SJSA1 (cell line): ENCODE results near the gene EZR. TPM values are rescaled to one million over a fixed set of nuclear protein-coding genes. Genes with fewer than 3 reads are reported as not detected.
A peak's percentile ranks its signal among the peaks of the same experiment; 100 is the strongest.
"Not testable (repeated sequence)": the region's sequence is repeated elsewhere in the genome, so short reads cannot be mapped to it uniquely, and the experiment has no call there.

ENCODE experiments used
- DNase-seq, 2 experiments: peaks; one replicate each; pipeline ENCODE4 v3.0.0-alpha.2; 2015 to 2020; ENCODE audit warnings: low spot score in 2 of 2, low read depth in 1 of 2
- H3K27ac ChIP-seq: fragments of 250-450 bp; sonication (Bioruptor Pico); 2 replicates; pipeline ENCODE4 v1.5.1; 2020; ENCODE audit warnings: mild to moderate bottlenecking, moderate library complexity
- H3K27me3 ChIP-seq: fragments of 250-450 bp; sonication (Bioruptor Pico); replicated peaks from 2 replicates; pipeline ENCODE4 v1.5.1; 2020; ENCODE audit warnings: mild to moderate bottlenecking, moderate library complexity
- H3K36me3 ChIP-seq: fragments of 250-450 bp; sonication (Bioruptor Pico); 2 replicates; pipeline ENCODE4 v1.5.1; 2020; ENCODE audit warnings: mild to moderate bottlenecking
- H3K4me1 ChIP-seq: fragments of 250-450 bp; sonication (Bioruptor Pico); replicated peaks from 2 replicates; pipeline ENCODE4 v1.6.1; 2021; ENCODE audit warnings: mild to moderate bottlenecking
- H3K4me3 ChIP-seq: fragments of 250-450 bp; sonication (Bioruptor Pico); 2 replicates; pipeline ENCODE4 v1.5.1; 2020; ENCODE audit warnings: mild to moderate bottlenecking
- H3K9me3 ChIP-seq: fragments of 250-450 bp; sonication (Bioruptor Pico); replicated peaks from 2 replicates; pipeline ENCODE4 v1.5.1; 2020; ENCODE audit warnings: mild to moderate bottlenecking
- total RNA-seq: library from RNA; depleted of rRNA; stranded (reverse); fragments of >200 nt; shearing (Covaris generic); gene quantifications from 2 replicates; pipeline ENCODE4 v1.2.3, GENCODE V29; 2014

Gene EZR
- total RNA-seq, 1 experiment from 2014 or later: 246 TPM

DNA sequence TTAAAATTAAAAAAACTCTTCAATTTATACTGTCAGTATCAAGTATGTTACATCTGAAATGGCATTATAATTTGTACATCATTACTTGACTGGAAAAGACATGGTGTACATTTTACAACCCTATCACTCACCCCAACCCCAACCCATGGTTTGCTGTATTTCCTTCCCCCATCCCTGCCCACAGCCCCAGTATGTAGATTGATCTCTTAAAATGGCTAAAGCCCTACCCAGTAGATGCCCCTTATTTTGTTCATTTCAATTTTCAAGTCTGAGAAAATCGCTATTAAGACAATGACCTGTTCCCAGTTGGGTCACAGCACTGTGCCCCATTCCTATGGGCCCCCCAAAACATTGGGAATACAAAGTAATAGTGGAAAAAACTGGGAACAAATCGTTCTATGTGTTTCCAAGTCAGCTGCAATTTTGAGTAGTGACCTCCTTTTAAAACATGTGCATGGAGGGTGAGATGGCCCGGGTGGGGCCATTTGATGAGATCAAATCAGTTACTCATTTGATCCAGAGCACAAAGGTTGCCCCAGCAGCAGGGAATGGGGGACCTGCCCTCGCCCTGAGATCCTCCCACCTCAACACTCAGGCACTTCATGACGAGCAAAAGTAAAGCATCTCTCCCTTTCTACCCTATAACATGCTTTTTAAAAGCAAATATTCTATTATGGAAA, 13.3 kb downstream of the EZR start:
- DNase-seq: no peak
- Histone ChIP-seq H3K9me3 (no peaks in the 10 kb centered on the region), H3K27ac (no peak overlapping the region), H3K27me3 (no peaks in the 10 kb centered on the region), H3K36me3 (peaks cover 65% of the 10 kb centered on the region), H3K4me3 (no peak overlapping the region), H3K4me1 (peaks cover 7% of the 10 kb centered on the region)

DNA sequence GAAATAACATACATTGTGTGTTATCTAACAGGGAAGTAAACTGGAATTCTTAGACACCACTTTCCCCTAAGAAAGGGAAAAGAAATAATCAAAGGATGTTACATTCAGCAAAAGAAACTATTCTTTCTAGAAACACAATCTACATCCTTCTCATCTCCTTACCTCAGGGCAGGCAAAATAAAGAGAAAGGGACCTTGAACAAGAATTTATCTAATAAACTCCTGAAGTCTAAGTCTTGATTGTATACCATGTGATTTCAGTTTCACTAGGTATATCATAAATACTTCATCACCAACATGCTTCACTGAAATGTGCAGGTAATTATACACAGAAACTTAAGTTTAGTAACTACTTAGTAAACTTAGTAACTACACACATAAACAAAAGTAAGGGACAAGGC, 15.0 kb downstream of the EZR start:
- Histone ChIP-seq H3K27ac (no peak overlapping the region), H3K4me3 (no peak overlapping the region), H3K4me1 (peaks cover 20% of the 10 kb centered on the region), H3K27me3 (no peaks in the 10 kb centered on the region), H3K9me3 (no peaks in the 10 kb centered on the region), H3K36me3 (peaks cover 61% of the 10 kb centered on the region)
- DNase-seq: no peak

DNA sequence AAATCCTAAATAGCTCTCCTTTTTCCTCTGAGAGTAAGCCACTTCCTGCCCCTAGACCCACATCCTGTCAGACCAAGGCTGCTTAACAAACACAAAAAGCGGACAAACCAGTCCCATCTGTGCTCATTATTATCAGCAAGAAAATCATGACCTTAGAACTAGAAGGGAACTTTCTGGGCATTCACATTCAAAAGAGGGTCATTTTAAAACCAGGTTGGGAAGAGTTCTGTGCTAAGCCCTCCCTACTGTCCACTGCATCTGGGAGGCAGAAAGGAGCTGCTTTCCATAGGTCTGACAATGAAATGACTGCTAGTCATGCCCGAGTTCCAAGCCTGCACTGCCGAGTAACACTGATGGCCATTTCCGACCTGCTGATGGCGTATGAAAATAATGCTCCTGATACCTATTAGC, 15.4 kb downstream of the EZR start:
- Histone ChIP-seq H3K27ac (no peak overlapping the region), H3K27me3 (no peaks in the 10 kb centered on the region), H3K9me3 (no peaks in the 10 kb centered on the region), H3K4me3 (no peak overlapping the region), H3K4me1 (peaks cover 25% of the 10 kb centered on the region), H3K36me3 (peaks cover 56% of the 10 kb centered on the region)
- DNase-seq: peak in 1 of 2 experiments; percentile 28

DNA sequence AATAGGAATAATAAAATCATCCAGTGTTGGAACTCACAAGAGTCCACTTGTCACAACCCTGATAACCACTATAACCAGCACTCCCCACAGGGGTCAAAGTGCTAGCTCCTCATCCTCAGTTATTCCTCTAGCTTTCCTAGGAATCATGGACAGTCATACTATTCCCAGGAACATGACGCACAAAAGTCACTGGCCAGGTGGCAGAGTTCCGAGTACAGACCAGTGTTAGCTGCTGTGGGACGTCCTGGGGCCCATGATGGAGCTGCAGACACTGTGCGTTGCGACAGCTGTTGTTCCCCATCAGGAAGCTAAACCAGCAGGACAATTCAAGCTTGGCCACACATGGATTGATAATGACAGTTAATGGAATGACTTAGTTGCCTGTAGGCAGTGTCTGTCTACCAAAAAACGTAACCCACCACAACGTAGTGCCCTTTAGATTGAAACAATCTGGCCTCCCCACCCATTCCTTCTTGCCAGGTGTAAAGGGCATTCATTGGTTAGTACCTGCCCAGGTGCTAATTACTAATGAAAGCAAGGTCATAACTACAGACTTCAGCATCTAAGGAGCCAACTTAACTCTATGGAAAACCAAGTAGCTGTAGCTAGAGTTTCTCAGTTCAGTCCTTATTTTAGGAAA, 17.4 kb downstream of the EZR start:
- Histone ChIP-seq H3K27me3 (no peaks in the 10 kb centered on the region), H3K4me3 (no peak overlapping the region), H3K4me1 (peaks cover 32% of the 10 kb centered on the region), H3K9me3 (no peaks in the 10 kb centered on the region), H3K27ac (0 out of 2 replicates have a peak overlapping the region, but pooled peaks have one; percentile 20), H3K36me3 (peaks cover 48% of the 10 kb centered on the region)
- no peak for DNase-seq

DNA sequence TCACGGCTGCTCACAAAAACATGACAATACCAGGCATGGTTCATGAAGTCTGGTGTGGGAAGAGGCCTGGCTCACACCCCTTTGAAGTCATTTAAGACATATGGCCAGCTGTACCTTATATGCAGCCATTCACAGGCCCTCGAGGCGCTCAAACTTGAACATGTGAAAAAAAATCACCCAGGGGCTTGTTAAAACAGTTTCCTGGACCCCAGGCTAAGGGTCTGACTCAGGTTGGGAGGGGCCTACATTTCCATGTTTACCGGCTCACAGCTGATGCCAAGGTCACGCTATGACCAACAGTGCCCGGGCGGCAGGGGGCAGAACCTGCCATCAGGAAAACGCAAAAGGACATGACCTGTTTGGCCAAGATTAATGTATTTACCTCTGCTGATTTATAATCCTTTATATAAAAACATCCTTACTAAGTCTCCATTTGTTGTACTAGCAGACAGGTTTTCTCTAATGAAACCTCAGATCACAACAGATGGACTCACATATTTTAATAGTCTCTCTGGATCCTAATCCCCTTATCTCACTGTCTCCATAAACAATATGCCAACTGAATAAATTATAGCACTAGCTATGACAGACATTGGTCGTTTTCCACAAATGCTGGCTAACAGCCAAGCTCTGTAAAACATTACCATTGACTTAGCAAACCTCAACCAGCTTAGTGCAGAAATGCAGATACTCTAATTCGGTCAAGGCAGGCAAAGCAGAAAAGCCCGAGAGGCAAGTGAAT, 19.9 kb downstream of the EZR start:
- Histone ChIP-seq H3K9me3 (no peaks in the 10 kb centered on the region), H3K27me3 (no peaks in the 10 kb centered on the region), H3K4me1 (peaks cover 31% of the 10 kb centered on the region), H3K4me3 (no peak overlapping the region), H3K36me3 (peaks cover 64% of the 10 kb centered on the region), H3K27ac (no peak overlapping the region)
- DNase-seq: peak in 1 of 2 experiments; percentile 33

DNA sequence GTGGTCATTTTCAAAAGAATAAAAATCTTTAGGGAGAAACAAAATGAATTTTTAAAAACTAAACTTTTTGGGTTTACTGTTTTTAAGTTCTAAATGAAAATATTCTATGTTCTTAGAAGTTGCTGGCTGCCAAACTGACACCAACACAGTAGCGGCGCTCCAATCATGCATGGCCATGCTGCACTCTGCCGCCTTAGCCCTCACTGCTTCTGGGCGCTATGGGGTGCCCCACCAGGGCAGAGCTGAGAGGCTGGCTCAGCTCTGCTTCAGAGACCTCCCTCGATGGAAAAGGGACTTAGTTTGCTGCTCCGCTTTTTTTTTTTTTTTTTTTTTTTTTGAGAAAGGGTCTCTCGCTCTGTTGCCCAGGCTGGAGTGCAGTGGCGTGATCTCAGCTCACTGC, 20.9 kb downstream of the EZR start:
- no peak for DNase-seq
- Histone ChIP-seq H3K9me3 (no peaks in the 10 kb centered on the region), H3K27ac (no peak overlapping the region), H3K36me3 (peaks cover 59% of the 10 kb centered on the region), H3K4me3 (no peak overlapping the region), H3K4me1 (peaks cover 24% of the 10 kb centered on the region), H3K27me3 (no peaks in the 10 kb centered on the region)

DNA sequence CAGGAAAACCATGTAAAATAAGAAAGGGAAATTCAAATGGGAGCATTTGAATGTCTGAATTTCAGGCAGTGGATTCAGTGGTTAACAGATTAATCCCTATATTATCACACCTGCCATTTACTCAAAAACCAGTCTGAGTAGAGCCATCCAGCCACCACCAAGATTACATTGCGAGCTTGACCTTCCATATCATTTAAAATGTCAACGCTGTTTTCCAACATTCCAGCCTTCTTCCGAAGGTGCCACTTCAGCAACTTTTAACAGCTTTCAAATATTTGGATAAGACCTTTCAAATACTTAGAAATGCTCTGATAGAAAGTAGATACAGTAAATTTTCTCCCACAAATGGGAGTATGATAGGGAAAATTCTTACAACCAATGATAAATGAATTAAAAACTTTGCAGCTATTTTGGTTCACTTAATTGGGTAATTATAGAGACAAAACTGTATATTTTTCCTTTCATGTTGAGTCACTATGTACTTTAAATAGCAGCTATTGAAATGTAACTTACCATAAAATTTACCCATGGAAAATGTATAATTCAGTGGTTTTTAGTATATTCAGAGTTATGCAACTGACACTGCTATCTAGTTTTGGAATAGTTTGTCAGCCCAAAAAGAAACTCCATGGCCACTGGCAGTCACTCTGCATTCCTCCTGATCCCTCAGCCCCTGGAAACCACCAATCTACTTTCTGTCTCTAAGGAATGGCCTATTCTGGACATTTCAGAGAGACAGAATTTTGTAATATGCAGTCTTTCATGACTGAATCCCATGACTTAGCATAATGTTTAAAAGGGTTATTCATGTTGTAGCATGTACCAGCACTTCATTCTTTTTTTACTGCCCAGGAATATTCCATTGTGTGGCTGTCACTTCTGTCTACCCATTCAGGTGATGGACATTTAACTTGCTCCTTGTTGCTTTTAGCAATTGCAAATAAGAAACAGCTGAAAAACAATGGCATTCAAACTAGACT, 21.5 kb downstream of the EZR start:
- H3K4me1 ChIP-seq: peaks cover 24% of the 10 kb centered on the region
- no peaks in the 10 kb centered on the region for H3K27me3 ChIP-seq
- no peaks in the 10 kb centered on the region for H3K9me3 ChIP-seq
- no peak for DNase-seq
- H3K36me3 ChIP-seq: peaks cover 53% of the 10 kb centered on the region
- H3K27ac ChIP-seq: no peak overlapping the region
- H3K4me3 ChIP-seq: no peak overlapping the region

DNA sequence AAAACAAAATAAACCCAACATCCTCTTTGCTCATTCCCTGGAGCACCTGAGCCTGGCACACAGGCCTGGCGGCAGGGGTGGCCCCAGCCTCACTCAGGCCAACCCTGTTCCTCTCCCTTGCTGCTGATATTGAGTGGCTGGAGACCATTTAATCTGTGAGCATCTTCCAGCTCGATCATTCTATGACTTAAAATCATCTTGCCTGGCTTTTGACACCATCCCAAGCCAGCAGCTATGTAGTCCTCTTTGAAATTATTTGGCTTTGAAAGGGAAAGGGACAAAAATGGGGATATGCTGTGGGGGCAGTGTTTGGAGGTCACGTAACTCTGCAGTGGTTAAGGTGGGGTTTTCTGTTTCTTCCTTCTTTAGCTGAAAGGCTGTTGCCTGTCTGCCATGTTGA, 22.8 kb downstream of the EZR start:
- Histone ChIP-seq H3K27ac (no peak overlapping the region), H3K4me3 (no peak overlapping the region)

DNA sequence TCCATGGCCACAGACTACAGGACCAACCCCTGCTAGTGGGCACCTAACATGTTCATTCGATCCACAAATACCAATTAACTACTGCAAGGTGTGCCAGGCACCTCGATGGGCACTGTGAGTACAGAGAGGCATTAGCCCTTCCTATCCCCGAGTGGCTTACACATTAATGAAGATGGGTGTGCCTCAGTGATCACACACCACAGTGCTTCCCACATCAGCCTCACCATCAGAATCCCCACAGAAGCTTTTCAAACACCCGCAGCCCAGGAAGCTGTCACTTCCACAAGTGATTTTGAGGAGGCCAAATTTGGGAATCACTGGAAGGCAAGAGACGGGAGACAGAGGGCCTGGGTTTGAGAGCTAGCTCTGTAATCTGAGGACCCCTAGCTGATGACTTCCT, 23.7 kb downstream of the EZR start:
- Histone ChIP-seq H3K27ac (no peak overlapping the region), H3K27me3 (no peaks in the 10 kb centered on the region), H3K4me3 (no peak overlapping the region), H3K9me3 (no peaks in the 10 kb centered on the region), H3K36me3 (peaks cover 42% of the 10 kb centered on the region), H3K4me1 (peaks cover 24% of the 10 kb centered on the region)
- DNase-seq: no peak

More for the DNA sequence above, 22.8 kb downstream of the EZR start:
- peaks cover 45% of the 10 kb centered on the region for H3K36me3 ChIP-seq
- no peaks in the 10 kb centered on the region for H3K9me3 ChIP-seq
- no peaks in the 10 kb centered on the region for H3K27me3 ChIP-seq
- peaks cover 24% of the 10 kb centered on the region for H3K4me1 ChIP-seq
- DNase-seq: no peak

DNA sequence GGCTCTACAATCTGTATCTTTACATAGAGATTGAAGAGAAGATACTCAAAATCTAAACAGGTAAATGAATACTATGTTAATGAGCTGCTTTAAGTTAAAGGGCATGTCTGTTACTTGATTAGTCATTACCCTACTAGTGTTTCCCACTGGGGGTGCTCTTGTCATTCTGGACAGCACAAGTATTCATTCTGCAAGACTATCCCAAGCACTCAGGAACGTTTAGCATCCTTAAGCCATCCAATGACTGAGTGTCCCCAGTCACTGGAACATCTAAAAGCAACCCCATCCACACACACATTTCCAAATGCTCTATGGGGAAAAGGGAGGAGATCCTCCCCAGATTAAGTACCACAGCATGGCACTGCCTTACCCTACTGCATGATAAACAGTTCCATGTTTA, 25.7 kb downstream of the EZR start:
- peaks cover 49% of the 10 kb centered on the region for H3K36me3 ChIP-seq
- no peak overlapping the region for H3K27ac ChIP-seq
- peak in 1 of 2 experiments; percentile 21 for DNase-seq
- H3K9me3 ChIP-seq: no peaks in the 10 kb centered on the region
- H3K4me1 ChIP-seq: peaks cover 6% of the 10 kb centered on the region; the same call in 1 of the 2 replicates
- H3K4me3 ChIP-seq: no peak overlapping the region
- H3K27me3 ChIP-seq: no peaks in the 10 kb centered on the region

DNA sequence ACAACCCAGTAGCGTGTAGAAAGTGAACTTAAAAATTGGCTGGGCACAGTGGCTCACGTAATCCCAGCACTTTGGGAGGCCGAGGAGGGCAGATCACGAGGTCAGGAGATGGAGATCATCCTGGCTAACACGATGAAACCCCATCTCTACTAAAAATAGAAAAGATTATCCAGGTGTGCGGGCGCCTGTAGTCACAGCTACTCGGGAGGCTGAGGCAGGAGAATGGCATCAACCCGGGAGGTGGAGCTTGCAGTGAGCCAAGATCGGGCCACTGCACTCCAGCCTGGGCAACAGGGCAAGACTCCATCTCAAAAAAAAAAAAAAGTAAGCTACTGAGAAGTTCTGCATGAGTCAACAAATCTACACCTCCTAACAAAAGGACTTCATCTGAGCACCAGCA, 26.7 kb downstream of the EZR start:
- not testable (repeated sequence) for H3K27ac ChIP-seq, H3K27me3 ChIP-seq, H3K9me3 ChIP-seq, DNase-seq, H3K4me3 ChIP-seq, H3K4me1 ChIP-seq
- H3K36me3 ChIP-seq: peaks cover 52% of the 10 kb centered on the region

DNA sequence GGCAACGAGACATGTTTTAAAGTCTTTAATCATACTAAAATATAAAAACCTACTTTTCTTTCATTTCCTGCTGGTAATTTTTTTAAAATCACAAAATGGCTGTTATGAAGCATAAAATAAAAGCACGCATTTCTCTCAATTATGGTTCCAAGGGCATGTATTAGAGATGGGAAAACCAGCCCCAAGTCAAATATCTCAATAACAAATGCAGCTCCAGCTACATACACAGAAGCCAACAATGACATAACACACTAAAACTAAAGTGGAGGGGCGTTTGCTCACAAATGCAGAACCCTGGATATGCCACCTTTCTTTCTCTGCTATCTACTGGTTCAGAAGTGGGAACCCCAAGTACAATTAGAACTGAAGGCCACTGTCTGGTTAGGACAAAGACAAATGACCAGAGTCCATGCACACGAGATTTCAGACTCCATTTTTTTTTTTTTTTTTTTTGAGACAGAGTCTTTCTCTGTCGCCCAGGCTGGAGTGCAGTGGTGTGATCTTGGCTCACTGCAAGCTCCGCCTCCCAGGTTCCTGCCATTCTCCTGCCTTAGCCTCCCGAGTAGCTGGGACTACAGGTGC, 27.8 kb downstream of the EZR start:
- H3K27ac ChIP-seq: no peak overlapping the region
- no peaks in the 10 kb centered on the region for H3K9me3 ChIP-seq
- no peaks in the 10 kb centered on the region for H3K4me1 ChIP-seq
- no peaks in the 10 kb centered on the region for H3K27me3 ChIP-seq
- H3K4me3 ChIP-seq: no peak overlapping the region
- DNase-seq: no peak
- H3K36me3 ChIP-seq: peaks cover 62% of the 10 kb centered on the region
